PC-3 (cell line): ENCODE data around the gene ECD.

Source experiments
- CTCF ChIP-seq: fragments of 300-600 bp; sonication (generic); conservative IDR thresholded peaks from 2 replicates; pipeline ENCODE4 v1.5.1; 2017; ENCODE audit warnings: antibody characterized with exemption, low read depth, mild to moderate bottlenecking, low read length
- EZH2 ChIP-seq: fragments of 300-600 bp; sonication (generic); IDR thresholded peaks from one replicate; pipeline ENCODE4 v1.6.1; 2017; ENCODE audit warnings: antibody characterized with exemption, mild to moderate bottlenecking, low read length; ENCODE audit not compliant: unreplicated experiment
- EZH2phosphoT487 ChIP-seq: fragments of 300-600 bp; sonication (generic); IDR thresholded peaks from 2 replicates; pipeline ENCODE4 v1.6.1; 2018; ENCODE audit warnings: mild to moderate bottlenecking, antibody characterized with exemption, low read length, borderline replicate concordance

DNA sequence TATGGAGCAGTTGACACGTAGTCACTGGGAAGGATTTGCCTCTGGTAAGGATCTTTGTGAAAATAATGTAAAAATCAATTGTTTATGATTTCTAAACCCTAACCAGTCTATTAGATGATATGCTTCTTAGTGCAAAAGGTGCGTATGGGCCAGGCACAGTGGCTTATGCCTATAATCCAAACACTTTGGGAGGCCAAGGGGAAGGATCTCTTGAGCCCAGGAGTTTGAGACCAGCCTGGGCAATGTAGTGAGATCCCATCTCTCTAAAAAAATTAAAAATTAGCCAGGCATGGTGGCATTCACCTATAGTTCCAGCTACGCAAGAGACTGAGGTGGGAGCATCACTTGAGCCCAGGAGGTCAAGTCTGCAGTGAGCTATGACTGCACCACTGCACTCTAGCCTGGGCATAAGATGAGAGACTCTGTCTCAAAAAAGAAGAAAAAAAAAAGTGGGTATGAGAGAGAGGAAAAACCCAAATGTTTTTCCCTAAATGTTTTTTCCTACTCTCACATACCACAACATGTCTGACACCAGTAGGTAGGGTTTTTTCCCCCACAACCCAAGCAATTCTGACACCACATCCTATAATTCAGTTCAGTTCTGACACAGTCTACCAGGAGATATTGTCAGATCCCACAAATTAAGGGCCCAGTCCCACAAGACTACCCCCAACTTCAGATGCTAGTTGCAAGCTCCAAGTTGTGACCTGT is 42.7 kb upstream of the ECD start:
- TF ChIP-seq CTCF (no peak), EZH2 (no peak), EZH2phosphoT487 (no peak)
